CD4-positive, alpha-beta memory T cell (primary cell): ENCODE results near the gene JMY. TPM values are rescaled to one million over a fixed set of nuclear protein-coding genes. Genes with fewer than 3 reads are reported as not detected.

Experiments
- CTCF ChIA-PET: fragments of 350-600 bp; sonication (Branson Sonifier 250); formaldehyde crosslinking; loops from one replicate; lab custom pipeline; 2021; ENCODE audit warnings: inconsistent platforms; ENCODE audit not compliant: partially characterized antibody; lab: Charles Lee
- POLR2A ChIA-PET: fragments of 350-600 bp; sonication (Branson Sonifier 250); formaldehyde crosslinking; loops from one replicate; lab custom pipeline; 2021; ENCODE audit not compliant: partially characterized antibody; lab: Charles Lee
- DNase-seq, 5 donors: peaks; one replicate each; pipeline versions ENCODE4 v3.0.0 to v3.0.0-alpha.2; 2020 to 2022; ENCODE audit warnings: mixed read lengths in 1 of 5
- H3K27ac ChIP-seq: one replicate; pipeline ENCODE4 v1.7.0; 2013; ENCODE audit warnings: low read depth, low read length
- H3K27me3 ChIP-seq: 2 replicates; pipeline ENCODE4 v1.7.0; 2013; ENCODE audit warnings: mild to moderate bottlenecking, low read length, moderate library complexity; ENCODE audit not compliant: insufficient read depth
- H3K36me3 ChIP-seq: 2 replicates; pipeline ENCODE4 v1.7.0; 2013; ENCODE audit warnings: mild to moderate bottlenecking, low read length, moderate library complexity; ENCODE audit not compliant: insufficient read depth
- H3K4me1 ChIP-seq: 2 replicates; pipeline ENCODE4 v1.7.0; 2013; ENCODE audit warnings: mild to moderate bottlenecking, low read length, moderate library complexity; ENCODE audit not compliant: insufficient read depth
- H3K4me3 ChIP-seq, 2 donors: one replicate each; pipeline ENCODE4 v1.7.0; 2013; ENCODE audit warnings: low read length in 2 of 2, mild to moderate bottlenecking in 1 of 2
- H3K9me3 ChIP-seq, 2 donors: one replicate each; pipeline ENCODE4 v1.7.0; 2013; ENCODE audit warnings: low read length in 2 of 2, control low read depth in 1 of 2; ENCODE audit not compliant: control insufficient read depth in 1 of 2
- H3K27ac Mint-ChIP-seq, 7 donors: one replicate each; pipeline ENCODE4 v1.8.0; 2020 to 2021; ENCODE audit warnings: mixed read lengths in 7 of 7, mild to moderate bottlenecking in 6 of 7, inconsistent platforms in 3 of 7, moderate library complexity in 3 of 7
- H3K27me3 Mint-ChIP-seq, 2 donors: one replicate each; pipeline ENCODE4 v1.8.0; 2020 to 2021; ENCODE audit warnings: mixed read lengths in 2 of 2
- H3K36me3 Mint-ChIP-seq, 2 donors: one replicate each; pipeline ENCODE4 v1.8.0; 2020 to 2021; ENCODE audit warnings: mixed read lengths in 2 of 2, inconsistent platforms in 1 of 2, mild to moderate bottlenecking in 1 of 2
- H3K4me1 Mint-ChIP-seq, 4 donors: one replicate each; pipeline ENCODE4 v1.8.0; 2020 to 2021; ENCODE audit warnings: mixed read lengths in 4 of 4, mild to moderate bottlenecking in 1 of 4
- H3K4me3 Mint-ChIP-seq, 8 donors: one replicate each; pipeline ENCODE4 v1.8.0; 2020 to 2021; ENCODE audit warnings: mixed read lengths in 8 of 8, mild to moderate bottlenecking in 7 of 8, moderate library complexity in 6 of 8, inconsistent platforms in 3 of 8
- H3K9me3 Mint-ChIP-seq, 8 donors: one replicate each; pipeline ENCODE4 v1.8.0; 2020 to 2021; ENCODE audit warnings: mixed read lengths in 8 of 8, mild to moderate bottlenecking in 5 of 8, inconsistent platforms in 3 of 8, moderate library complexity in 1 of 8
- intact Hi-C: fragments of 100-400 bp; cut with micrococcal nuclease; formaldehyde crosslinking; loops from one replicate; pipeline ENCODE4 v1.15.1; 2023
- polyA plus RNA-seq, 2 donors: library from polyadenylated mRNA; unstranded; fragments of 300-500 nt; fragmentation: Illumina TruSeq; gene quantifications; one replicate each; pipeline ENCODE4 v1.2.3, GENCODE V29; 2021
- total RNA-seq, 2 experiments: library from RNA; stranded (reverse); gene quantifications; one replicate each; pipeline ENCODE4 v1.2.3, GENCODE V29; 2021

The JMY gene
- total and polyA plus RNA-seq, 4 experiments from 2014 or later = 4.0 to 29.7 (median 15.6) TPM

GRCh38 chr5:79305706-79306105 is 69.8 kb downstream of the JMY start:
- POLR2A ChIA-PET = no interaction called here
- no peak for DNase-seq
- peaks cover 45 to 47% of the 10 kb centered on the region in 2 donors for H3K36me3 Mint-ChIP-seq

GRCh38 chr5:79318935-79319614 is 83.1 kb downstream of the JMY start:
- Histone ChIP-seq H3K4me1 (no peaks in the 10 kb centered on the region), H3K9me3 (no peaks in the 10 kb centered on the region), H3K36me3 (peaks cover 3% of the 10 kb centered on the region), H3K4me3 (no peak overlapping the region), H3K27me3 (no peaks in the 10 kb centered on the region), H3K27ac (no peak overlapping the region)
- POLR2A ChIA-PET = no interaction called here
- Mint-ChIP-seq H3K27me3 (no peaks in the 10 kb centered on the region), H3K9me3 (no peaks in the 10 kb centered on the region), H3K4me1 (no peaks in the 10 kb centered on the region), H3K4me3 (no peak overlapping the region), H3K36me3 (peaks cover 43 to 67% of the 10 kb centered on the region in 2 donors), H3K27ac (peak overlapping the region in 1 of 7 donors; percentile 6)
- CTCF ChIA-PET = interaction anchor here (1.3 kb wide), 1 partner anchor 15 kb away, joined by 3 read pairs; no protein-coding TSS in a partner anchor
- intact Hi-C loops = no loop called here
- DNase-seq = no peak

More at GRCh38 chr5:79305706-79306105, 69.8 kb downstream of the JMY start:
- Mint-ChIP-seq H3K4me1 (peaks cover 0 to 4% (median 3%) of the 10 kb centered on the region in 4 donors), H3K9me3 (no peaks in the 10 kb centered on the region), H3K4me3 (no peak overlapping the region), H3K27ac (no peak overlapping the region), H3K27me3 (no peaks in the 10 kb centered on the region)
- no peak overlapping the region for H3K4me3 ChIP-seq
- CTCF ChIA-PET = interaction anchor here (1.2 kb wide), 1 partner anchor 42 kb away, joined by 3 read pairs; no protein-coding TSS in a partner anchor
- intact Hi-C loops = no loop called here
- H3K27ac ChIP-seq = no peak overlapping the region
- no peaks in the 10 kb centered on the region for H3K4me1 ChIP-seq
- H3K36me3 ChIP-seq = peaks cover 9% of the 10 kb centered on the region
- no peaks in the 10 kb centered on the region for H3K27me3 ChIP-seq
- no peaks in the 10 kb centered on the region for H3K9me3 ChIP-seq

- intact Hi-C loops = no loop called here
- Mint-ChIP-seq H3K4me3 (no peak overlapping the region), H3K27ac (no peak overlapping the region), H3K9me3 (peaks cover 0 to 3% (median 0%) of the 10 kb centered on the region in 8 donors), H3K27me3 (peaks cover 0 to 2% of the 10 kb centered on the region in 2 donors), H3K4me1 (peaks cover 0 to 4% (median 0%) of the 10 kb centered on the region in 4 donors), H3K36me3 (no peaks in the 10 kb centered on the region)
- POLR2A ChIA-PET = no interaction called here
- H3K4me1 ChIP-seq = no peaks in the 10 kb centered on the region
- CTCF ChIA-PET = no interaction called here
- H3K36me3 ChIP-seq = no peaks in the 10 kb centered on the region
- no peaks in the 10 kb centered on the region for H3K27me3 ChIP-seq
- H3K27ac ChIP-seq = no peak overlapping the region
- DNase-seq = no peak
- H3K9me3 ChIP-seq = no peaks in the 10 kb centered on the region
- no peak overlapping the region for H3K4me3 ChIP-seq
These were observed 93.5 kb downstream of the JMY start for GRCh38 chr5:79329453-79329852.

GRCh38 chr5:79330071-79330470 is 94.1 kb downstream of the JMY start:
- DNase-seq = no peak
- peak overlapping the region in 1 of 7 donors; percentile 50 for H3K27ac Mint-ChIP-seq
- Histone ChIP-seq H3K36me3 (no peaks in the 10 kb centered on the region), H3K4me3 (no peak overlapping the region), H3K9me3 (no peaks in the 10 kb centered on the region), H3K27me3 (no peaks in the 10 kb centered on the region), H3K4me1 (no peaks in the 10 kb centered on the region), H3K27ac (no peak overlapping the region)
- peaks cover 0 to 4% of the 10 kb centered on the region in 2 donors for H3K36me3 Mint-ChIP-seq
- H3K4me3 Mint-ChIP-seq = no peak overlapping the region
- H3K9me3 Mint-ChIP-seq = peaks cover 0 to 5% (median 3%) of the 10 kb centered on the region in 8 donors
- CTCF ChIA-PET = no interaction called here
- peaks cover 0 to 4% (median 0%) of the 10 kb centered on the region in 4 donors for H3K4me1 Mint-ChIP-seq
- POLR2A ChIA-PET = no interaction called here
- peaks cover 2 to 4% of the 10 kb centered on the region in 2 donors for H3K27me3 Mint-ChIP-seq
- intact Hi-C loops = no loop called here

GRCh38 chr5:79333852-79334557 is 98.1 kb downstream of the JMY start:
- peak overlapping the region in 1 of 7 donors; percentile 7 for H3K27ac Mint-ChIP-seq
- peaks cover 2 to 10% of the 10 kb centered on the region in 2 donors for H3K27me3 Mint-ChIP-seq
- no peak for DNase-seq
- H3K36me3 ChIP-seq = no peaks in the 10 kb centered on the region
- peaks cover 1 to 4% of the 10 kb centered on the region in 2 donors for H3K36me3 Mint-ChIP-seq
- H3K4me1 Mint-ChIP-seq = no peaks in the 10 kb centered on the region
- ChIA-PET CTCF (interaction anchor here (0.6 kb wide), 1 partner anchor 312 kb away, joined by 3 read pairs; no protein-coding TSS in a partner anchor), POLR2A (no interaction called here)
- H3K9me3 Mint-ChIP-seq = peaks cover 0 to 20% (median 11%) of the 10 kb centered on the region in 8 donors
- no peak overlapping the region for H3K4me3 ChIP-seq
- no peak overlapping the region for H3K4me3 Mint-ChIP-seq
- H3K9me3 ChIP-seq = no peaks in the 10 kb centered on the region
- no peaks in the 10 kb centered on the region for H3K4me1 ChIP-seq
- no peaks in the 10 kb centered on the region for H3K27me3 ChIP-seq
- H3K27ac ChIP-seq = no peak overlapping the region
- intact Hi-C loops = no loop called here

- no peaks in the 10 kb centered on the region for H3K36me3 Mint-ChIP-seq
- no peaks in the 10 kb centered on the region for H3K4me1 ChIP-seq
- H3K9me3 Mint-ChIP-seq = no peaks in the 10 kb centered on the region
- H3K4me3 ChIP-seq = no peak overlapping the region
- H3K27ac ChIP-seq = no peak overlapping the region
- no peaks in the 10 kb centered on the region for H3K36me3 ChIP-seq
- POLR2A ChIA-PET = no interaction called here
- no peak overlapping the region for H3K27ac Mint-ChIP-seq
- CTCF ChIA-PET = no interaction called here
- H3K4me1 Mint-ChIP-seq = no peaks in the 10 kb centered on the region
- no peaks in the 10 kb centered on the region for H3K9me3 ChIP-seq
- H3K27me3 Mint-ChIP-seq = peaks cover 2 to 5% of the 10 kb centered on the region in 2 donors
- H3K27me3 ChIP-seq = no peaks in the 10 kb centered on the region
- intact Hi-C loops = no loop called here
- H3K4me3 Mint-ChIP-seq = no peak overlapping the region
- no peak for DNase-seq
These were observed 110.5 kb downstream of the JMY start for GRCh38 chr5:79346420-79346824.

- no peak overlapping the region for H3K27ac Mint-ChIP-seq
- intact Hi-C loops = no loop called here
- CTCF ChIA-PET = no interaction called here
- no peak overlapping the region for H3K4me3 Mint-ChIP-seq
- no peaks in the 10 kb centered on the region for H3K36me3 Mint-ChIP-seq
- no peaks in the 10 kb centered on the region for H3K4me1 Mint-ChIP-seq
- Histone ChIP-seq H3K27ac (no peak overlapping the region), H3K36me3 (no peaks in the 10 kb centered on the region), H3K4me3 (no peak overlapping the region), H3K4me1 (no peaks in the 10 kb centered on the region), H3K9me3 (no peaks in the 10 kb centered on the region), H3K27me3 (no peaks in the 10 kb centered on the region)
- DNase-seq = no peak
- H3K9me3 Mint-ChIP-seq = peaks cover 0 to 3% (median 0%) of the 10 kb centered on the region in 8 donors
- H3K27me3 Mint-ChIP-seq = peaks cover 0 to 4% of the 10 kb centered on the region in 2 donors
- POLR2A ChIA-PET = no interaction called here
These were observed 113.1 kb downstream of the JMY start for GRCh38 chr5:79349047-79349446.
